ENCODE measurements around the gene LAMC1.

The LAMC1 gene

DNA sequence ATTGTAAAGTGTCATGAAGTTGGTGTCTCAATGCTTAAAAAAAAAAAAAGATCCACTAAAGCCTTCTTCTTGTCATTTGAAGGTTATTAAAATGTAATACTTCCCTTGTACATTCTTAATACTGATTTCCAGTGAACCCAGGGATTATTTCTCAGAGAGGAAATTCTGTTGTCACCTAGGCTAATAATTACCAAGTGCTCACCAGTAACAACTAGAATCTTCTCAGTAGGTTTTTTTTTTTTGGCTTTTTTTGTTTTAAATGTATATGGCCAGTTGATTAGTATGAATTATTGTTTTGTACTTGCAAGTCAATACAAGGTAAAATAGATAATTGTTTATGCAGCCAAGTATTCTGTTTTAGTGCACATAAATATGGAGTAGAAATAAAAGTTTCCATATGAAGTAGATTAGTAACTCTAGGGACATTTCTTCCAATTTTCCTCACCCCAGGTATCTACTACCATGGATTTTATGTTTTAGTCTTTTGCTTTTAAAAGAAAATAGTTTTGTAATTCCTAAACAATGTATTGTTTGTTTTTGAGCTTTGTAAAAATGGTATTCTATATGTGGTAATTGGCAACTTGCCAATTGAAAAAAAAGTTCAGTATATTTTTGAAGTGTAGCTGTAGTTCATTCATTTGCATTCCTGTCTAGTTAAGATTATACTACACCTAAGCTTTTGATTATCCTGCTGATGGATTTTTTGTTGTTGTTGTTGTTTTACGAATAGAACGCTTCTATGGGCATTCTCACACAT lies 21.9 kb downstream of the LAMC1 start:
- no peak for DNase-seq (ENCODE audit: low read depth)
- H3K4me3 ChIP-seq (ENCODE audit: control insufficient read depth, low read depth, low read length) = no peak overlapping the region
- TF ChIP-seq, protein P1, sequence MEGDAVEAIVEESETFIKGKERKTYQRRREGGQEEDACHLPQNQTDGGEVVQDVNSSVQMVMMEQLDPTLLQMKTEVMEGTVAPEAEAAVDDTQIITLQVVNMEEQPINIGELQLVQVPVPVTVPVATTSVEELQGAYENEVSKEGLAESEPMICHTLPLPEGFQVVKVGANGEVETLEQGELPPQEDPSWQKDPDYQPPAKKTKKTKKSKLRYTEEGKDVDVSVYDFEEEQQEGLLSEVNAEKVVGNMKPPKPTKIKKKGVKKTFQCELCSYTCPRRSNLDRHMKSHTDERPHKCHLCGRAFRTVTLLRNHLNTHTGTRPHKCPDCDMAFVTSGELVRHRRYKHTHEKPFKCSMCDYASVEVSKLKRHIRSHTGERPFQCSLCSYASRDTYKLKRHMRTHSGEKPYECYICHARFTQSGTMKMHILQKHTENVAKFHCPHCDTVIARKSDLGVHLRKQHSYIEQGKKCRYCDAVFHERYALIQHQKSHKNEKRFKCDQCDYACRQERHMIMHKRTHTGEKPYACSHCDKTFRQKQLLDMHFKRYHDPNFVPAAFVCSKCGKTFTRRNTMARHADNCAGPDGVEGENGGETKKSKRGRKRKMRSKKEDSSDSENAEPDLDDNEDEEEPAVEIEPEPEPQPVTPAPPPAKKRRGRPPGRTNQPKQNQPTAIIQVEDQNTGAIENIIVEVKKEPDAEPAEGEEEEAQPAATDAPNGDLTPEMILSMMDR (conservative IDR thresholded peaks at IDR 0.05; ENCODE audit: control insufficient read depth, insufficient read depth, low read depth, low read length) = no peak

DNA sequence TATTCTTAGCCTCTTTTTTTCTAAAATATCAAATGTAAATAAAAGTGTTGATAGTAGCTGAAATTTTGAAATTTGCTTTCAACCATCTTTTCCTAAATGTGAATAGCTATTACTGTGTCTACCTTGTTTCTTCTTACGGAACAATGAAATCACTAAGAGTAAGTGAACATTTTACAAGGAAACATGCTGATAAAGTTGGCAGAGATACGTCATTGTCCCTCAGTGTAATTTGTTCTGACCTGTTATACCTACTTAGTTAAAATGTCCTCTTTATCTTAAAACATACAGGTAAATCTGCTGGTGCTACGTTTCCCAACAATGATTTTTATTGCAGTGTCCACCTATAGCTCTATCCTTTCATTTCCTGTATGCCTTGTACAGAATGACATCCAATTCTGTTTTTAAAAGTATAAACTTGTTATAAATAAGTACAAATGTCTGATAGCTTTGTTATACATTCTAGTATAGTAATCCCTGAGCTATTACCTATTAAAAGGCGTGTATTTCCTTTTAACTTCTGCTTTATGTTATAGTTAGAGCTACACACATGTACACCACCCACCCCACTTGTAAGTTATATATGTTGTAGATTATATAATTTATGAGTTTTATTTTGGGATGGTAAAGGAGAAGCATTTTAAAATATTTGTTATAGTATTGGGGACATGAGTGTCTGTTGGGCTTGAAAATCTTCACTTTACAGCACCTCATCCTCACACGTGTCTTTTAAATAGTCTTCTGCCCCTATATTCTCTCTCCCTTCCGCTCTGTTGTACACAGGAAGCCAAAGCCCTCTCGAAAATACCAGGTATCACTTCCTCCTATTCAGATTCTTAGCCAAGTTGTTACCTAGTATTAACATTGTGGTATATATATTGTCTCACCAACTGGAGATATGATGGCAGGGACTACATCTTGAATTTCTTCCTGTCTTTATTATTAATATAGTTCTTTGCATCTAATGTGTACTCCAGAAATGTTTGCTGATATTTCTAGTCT lies 25.2 kb downstream of the LAMC1 start:
- TF ChIP-seq, protein P1 (conservative IDR thresholded peaks at IDR 0.05; ENCODE audit: control insufficient read depth, insufficient read depth, low read depth, low read length) = no peak
- H3K4me3 ChIP-seq (ENCODE audit: control insufficient read depth, low read depth, low read length) = no peak overlapping the region
- DNase-seq (ENCODE audit: low read depth) = no peak

DNA sequence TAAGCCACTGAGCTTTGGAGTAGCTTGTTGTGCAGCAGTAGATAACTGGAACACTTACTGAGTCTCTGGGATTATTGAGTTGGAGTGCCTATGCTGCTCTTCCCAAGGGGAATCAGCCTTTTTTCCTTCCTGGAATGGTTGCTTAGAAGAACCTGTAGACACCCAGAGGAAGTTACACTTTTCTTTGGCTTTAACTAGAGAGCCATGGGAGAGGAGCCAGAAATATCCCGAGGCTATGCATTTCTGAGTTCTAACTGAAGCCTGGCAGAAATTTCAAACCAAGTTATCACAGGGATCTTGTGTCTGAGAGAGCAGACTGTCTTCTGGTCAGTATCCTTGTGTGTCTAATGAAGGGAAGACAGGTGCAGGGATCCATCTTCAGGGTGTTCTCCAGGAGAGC lies 28.3 kb downstream of the LAMC1 start:
- TF ChIP-seq, protein P1 (conservative IDR thresholded peaks at IDR 0.05; ENCODE audit: control insufficient read depth, insufficient read depth, low read depth, low read length) = no peak
- DNase-seq (ENCODE audit: low read depth) = no peak
- no peak overlapping the region for H3K4me3 ChIP-seq (ENCODE audit: control insufficient read depth, low read depth, low read length)

DNA sequence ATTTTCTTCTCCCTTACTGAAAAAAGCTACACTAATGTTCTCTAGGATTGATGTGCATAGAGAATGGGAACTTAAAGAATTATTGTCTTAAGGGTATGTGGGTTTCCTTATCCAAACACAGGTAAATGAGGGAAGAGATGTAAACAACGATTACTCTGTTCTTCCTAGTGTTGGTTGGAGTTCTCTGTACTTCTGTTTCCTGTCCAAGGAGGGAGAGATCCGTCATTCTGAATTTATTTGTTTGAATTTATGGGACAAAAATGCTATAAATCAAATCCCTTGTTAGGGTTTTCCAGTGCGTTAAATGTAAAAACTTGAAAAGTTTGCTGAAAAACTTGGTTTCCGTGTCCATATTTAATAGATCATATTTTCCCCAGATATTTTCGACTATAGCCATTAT lies 29.6 kb downstream of the LAMC1 start:
- TF ChIP-seq, protein P1 (conservative IDR thresholded peaks at IDR 0.05; ENCODE audit: control insufficient read depth, insufficient read depth, low read depth, low read length) = no peak
- DNase-seq (ENCODE audit: low read depth) = no peak
- H3K4me3 ChIP-seq (ENCODE audit: control insufficient read depth, low read depth, low read length) = no peak overlapping the region

DNA sequence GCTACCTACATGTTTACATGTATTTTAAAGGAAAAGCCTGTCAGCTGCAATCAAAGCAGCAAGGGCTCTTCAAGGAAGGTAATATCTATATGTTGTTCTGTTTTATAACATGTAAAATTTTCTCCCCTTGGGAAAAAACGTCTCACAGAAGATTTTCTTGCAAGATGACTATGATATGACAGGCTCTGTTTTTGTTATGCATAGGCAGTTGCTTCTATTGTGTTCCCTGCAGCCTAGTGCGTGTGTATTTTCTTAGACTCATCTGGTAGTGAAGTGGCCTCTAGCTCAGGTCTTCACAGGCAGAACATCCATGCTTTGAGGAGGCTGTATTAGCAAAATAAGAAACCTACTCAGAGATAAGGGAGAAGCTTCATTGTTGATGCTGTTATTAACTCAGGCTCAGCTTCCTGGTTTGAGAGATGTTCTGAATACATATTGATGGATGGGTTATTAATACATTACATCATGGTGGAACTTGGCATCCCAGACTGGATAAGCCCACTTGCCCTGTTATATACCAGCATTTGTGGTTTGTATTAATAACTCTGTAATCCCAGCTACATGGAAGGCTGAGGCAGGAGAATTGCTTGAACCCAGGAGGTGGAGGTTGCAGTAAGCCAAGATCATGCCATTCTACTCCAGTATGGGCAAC lies 35.8 kb downstream of the LAMC1 start:
- peak; percentile 42 for DNase-seq (ENCODE audit: low read depth)
- H3K4me3 ChIP-seq (ENCODE audit: control insufficient read depth, low read depth, low read length) = no peak overlapping the region
- TF ChIP-seq, protein P1 (conservative IDR thresholded peaks at IDR 0.05; ENCODE audit: control insufficient read depth, insufficient read depth, low read depth, low read length) = no peak

DNA sequence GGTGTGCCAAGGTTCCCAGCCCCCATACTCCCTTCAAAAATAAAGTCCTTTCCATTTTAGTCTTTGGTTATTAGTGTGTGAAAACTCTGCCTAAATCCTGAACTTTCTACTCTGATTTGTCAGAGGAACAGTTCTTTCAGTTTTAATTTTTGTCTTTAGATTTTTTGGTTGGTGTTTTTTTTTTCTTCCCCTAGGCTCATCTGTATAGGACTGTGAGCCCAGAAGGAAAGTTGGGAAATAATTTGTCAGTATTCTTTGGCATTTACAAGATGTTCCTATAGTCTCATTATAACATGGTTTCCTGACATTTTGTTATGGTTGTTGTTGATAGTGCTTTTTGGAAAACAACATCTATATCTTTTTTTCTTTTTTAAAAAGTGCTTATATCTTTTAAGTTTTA lies 38.0 kb downstream of the LAMC1 start:
- DNase-seq (ENCODE audit: low read depth) = peak; percentile 34
- H3K4me3 ChIP-seq (ENCODE audit: control insufficient read depth, low read depth, low read length) = no peak overlapping the region
- TF ChIP-seq, protein P1 (conservative IDR thresholded peaks at IDR 0.05; ENCODE audit: control insufficient read depth, insufficient read depth, low read depth, low read length) = no peak

Data from fibroblast of mammary gland (primary cell).